ENCODE measurements around the gene NCBP2. TPM values are rescaled to one million over a fixed set of nuclear protein-coding genes. Genes with fewer than 3 reads are reported as not detected.
A peak's percentile ranks its signal among the peaks of the same experiment; 100 is the strongest.

The NCBP2 gene
- total RNA-seq, 1 donor from 2014 or later, result 62.2 TPM

DNA sequence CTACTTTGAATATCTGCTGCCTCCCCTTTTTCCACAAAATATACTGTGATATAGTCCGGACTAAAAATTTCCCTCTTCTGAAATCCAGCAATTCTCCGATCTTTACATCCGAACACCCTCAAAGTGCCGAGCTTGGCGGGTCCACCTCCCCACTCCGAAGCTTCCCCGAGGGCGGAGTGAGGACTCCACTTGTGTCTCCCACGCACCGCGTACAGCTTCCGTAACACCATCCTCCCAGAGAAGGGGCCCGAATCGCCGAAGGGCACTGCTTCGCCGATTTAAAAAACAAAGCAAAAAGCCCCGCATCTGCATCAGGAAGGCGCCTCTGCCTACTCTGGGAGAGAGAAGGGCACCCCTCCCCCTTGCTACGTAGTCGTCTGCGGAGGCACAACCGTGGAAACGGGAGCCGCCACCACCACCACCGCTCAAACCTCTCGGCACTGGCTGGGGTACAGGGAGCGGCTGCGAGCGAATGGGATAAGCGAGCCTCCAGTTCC is 551 bp downstream of the NCBP2 start:
- DNase-seq (ENCODE audit: low read depth), result no peak
- H3K27me3 ChIP-seq (ENCODE audit: control insufficient read depth, insufficient read depth, low read length), result no peaks in the 10 kb centered on the region
- peak overlapping the region; percentile 99 for H3K4me3 ChIP-seq (ENCODE audit: low read depth, low read length)
- H3K36me3 ChIP-seq (ENCODE audit: control insufficient read depth, insufficient read depth, low read length), result peaks cover 2% of the 10 kb centered on the region
- TF ChIP-seq, protein P1, sequence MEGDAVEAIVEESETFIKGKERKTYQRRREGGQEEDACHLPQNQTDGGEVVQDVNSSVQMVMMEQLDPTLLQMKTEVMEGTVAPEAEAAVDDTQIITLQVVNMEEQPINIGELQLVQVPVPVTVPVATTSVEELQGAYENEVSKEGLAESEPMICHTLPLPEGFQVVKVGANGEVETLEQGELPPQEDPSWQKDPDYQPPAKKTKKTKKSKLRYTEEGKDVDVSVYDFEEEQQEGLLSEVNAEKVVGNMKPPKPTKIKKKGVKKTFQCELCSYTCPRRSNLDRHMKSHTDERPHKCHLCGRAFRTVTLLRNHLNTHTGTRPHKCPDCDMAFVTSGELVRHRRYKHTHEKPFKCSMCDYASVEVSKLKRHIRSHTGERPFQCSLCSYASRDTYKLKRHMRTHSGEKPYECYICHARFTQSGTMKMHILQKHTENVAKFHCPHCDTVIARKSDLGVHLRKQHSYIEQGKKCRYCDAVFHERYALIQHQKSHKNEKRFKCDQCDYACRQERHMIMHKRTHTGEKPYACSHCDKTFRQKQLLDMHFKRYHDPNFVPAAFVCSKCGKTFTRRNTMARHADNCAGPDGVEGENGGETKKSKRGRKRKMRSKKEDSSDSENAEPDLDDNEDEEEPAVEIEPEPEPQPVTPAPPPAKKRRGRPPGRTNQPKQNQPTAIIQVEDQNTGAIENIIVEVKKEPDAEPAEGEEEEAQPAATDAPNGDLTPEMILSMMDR (IDR thresholded peaks at IDR 0.05; ENCODE audit: insufficient read depth, low read length, poor library complexity, severe bottlenecking), result no peak

- Histone ChIP-seq H3K36me3 (ENCODE audit: control insufficient read depth, insufficient read depth, low read length) (peaks cover 2% of the 10 kb centered on the region), H3K4me3 (ENCODE audit: low read depth, low read length) (no peak overlapping the region), H3K27me3 (ENCODE audit: control insufficient read depth, insufficient read depth, low read length) (no peaks in the 10 kb centered on the region)
- TF ChIP-seq, protein P1 (IDR thresholded peaks at IDR 0.05; ENCODE audit: insufficient read depth, low read length, poor library complexity, severe bottlenecking), result no peak
- no peak for DNase-seq (ENCODE audit: low read depth)
These were observed 3.8 kb downstream of the NCBP2 start for GRCh38 chr3:196938576-196938975.

DNA sequence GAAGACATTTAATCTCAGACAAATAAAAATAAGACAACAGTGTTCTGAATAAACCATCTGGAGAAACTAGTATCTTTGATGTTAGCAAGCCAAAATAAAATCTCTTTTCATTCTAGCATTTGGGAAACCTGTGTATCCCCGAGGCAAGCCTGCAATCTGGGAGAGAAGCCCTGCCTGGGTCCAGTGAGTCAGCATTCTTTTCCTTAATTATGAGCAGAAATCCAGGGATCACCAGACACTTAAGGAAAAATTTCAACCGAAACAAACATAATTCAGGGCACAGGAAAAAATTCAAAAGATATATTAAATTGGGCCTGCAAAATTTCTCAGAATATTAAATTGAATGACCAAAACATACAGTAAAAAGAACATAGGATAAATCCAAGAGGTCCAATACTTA is 4.2 kb downstream of the NCBP2 start:
- peaks cover 2% of the 10 kb centered on the region for H3K36me3 ChIP-seq (ENCODE audit: control insufficient read depth, insufficient read depth, low read length)

DNA sequence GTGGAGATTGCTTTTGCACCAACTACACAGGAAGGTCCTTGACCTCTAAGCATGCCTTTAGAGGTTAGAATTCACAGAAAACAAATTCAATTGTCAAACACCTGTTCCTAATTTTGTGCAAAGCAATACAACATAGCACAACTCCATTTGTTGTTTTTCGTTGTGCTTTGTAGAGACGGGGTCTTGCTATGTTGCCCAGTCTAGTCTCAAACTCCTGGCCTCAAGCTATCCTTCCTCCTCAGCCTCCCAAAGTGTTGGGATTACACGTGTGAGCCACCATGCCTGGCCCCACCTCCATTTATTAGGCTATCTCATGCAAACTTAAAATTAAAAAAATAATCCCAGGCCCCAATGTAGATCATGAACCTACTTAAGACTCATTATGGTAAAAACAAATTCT is 6.0 kb downstream of the NCBP2 start:
- DNase-seq (ENCODE audit: low read depth), result no peak
- H3K36me3 ChIP-seq (ENCODE audit: control insufficient read depth, insufficient read depth, low read length), result peaks cover 2% of the 10 kb centered on the region
- H3K4me3 ChIP-seq (ENCODE audit: low read depth, low read length), result no peak overlapping the region
- no peaks in the 10 kb centered on the region for H3K27me3 ChIP-seq (ENCODE audit: control insufficient read depth, insufficient read depth, low read length)
- TF ChIP-seq, protein P1 (IDR thresholded peaks at IDR 0.05; ENCODE audit: insufficient read depth, low read length, poor library complexity, severe bottlenecking), result no peak

More for the DNA sequence above, 4.2 kb downstream of the NCBP2 start:
- DNase-seq (ENCODE audit: low read depth), result no peak
- no peak overlapping the region for H3K4me3 ChIP-seq (ENCODE audit: low read depth, low read length)
- H3K27me3 ChIP-seq (ENCODE audit: control insufficient read depth, insufficient read depth, low read length), result no peaks in the 10 kb centered on the region
- TF ChIP-seq, protein P1 (IDR thresholded peaks at IDR 0.05; ENCODE audit: insufficient read depth, low read length, poor library complexity, severe bottlenecking), result no peak

- Histone ChIP-seq H3K4me3 (ENCODE audit: low read depth, low read length) (no peak overlapping the region), H3K36me3 (ENCODE audit: control insufficient read depth, insufficient read depth, low read length) (peaks cover 2% of the 10 kb centered on the region), H3K27me3 (ENCODE audit: control insufficient read depth, insufficient read depth, low read length) (no peaks in the 10 kb centered on the region)
- DNase-seq (ENCODE audit: low read depth), result no peak
- TF ChIP-seq, protein P1 (IDR thresholded peaks at IDR 0.05; ENCODE audit: insufficient read depth, low read length, poor library complexity, severe bottlenecking), result no peak
These were observed 9.7 kb downstream of the NCBP2 start for GRCh38 chr3:196932600-196932999.
